A549 (cell line): ENCODE data around the gene ECM1.

Experiments used
- CBX8 ChIP-seq: fragments of 200-600 bp; sonication (generic); IDR thresholded peaks from 2 replicates; pipeline ENCODE4 v1.6.1; 2016
- CHD4 ChIP-seq: fragments of 200-600 bp; sonication (generic); IDR thresholded peaks from 2 replicates; pipeline ENCODE4 v1.6.1; 2016; ENCODE audit warnings: antibody characterized with exemption, mild to moderate bottlenecking, borderline replicate concordance
- EP300 ChIP-seq, 2 experiments: fragments of >200 bp; sonication (Bioruptor Twin); formaldehyde crosslinking; IDR thresholded peaks; 2 replicates in 1 of 2; 3 replicates in 1 of 2; pipeline ENCODE4 v1.6.1; 2016 to 2017
- POLR2A ChIP-seq: IDR thresholded peaks from 2 replicates; pipeline ENCODE4 v1.6.1; 2012; ENCODE audit warnings: mild to moderate bottlenecking, low read length
- RNF2 ChIP-seq: fragments of 200-600 bp; sonication (generic); IDR thresholded peaks from 2 replicates; pipeline ENCODE4 v1.6.1; 2016; ENCODE audit warnings: low read depth, mild to moderate bottlenecking, antibody characterized with exemption, moderate library complexity, borderline replicate concordance
- TF ChIP-seq, protein P1 (sequence below): fragments of >200 bp; sonication (Bioruptor Twin); formaldehyde crosslinking; IDR thresholded peaks from 3 replicates; pipeline ENCODE4 v1.5.1; 2016
- TF ChIP-seq, protein P2 (sequence below): fragments of 450-650 bp; IDR thresholded peaks from 2 replicates; pipeline ENCODE4 v1.6.1; 2014; ENCODE audit warnings: antibody characterized with exemption
- TF ChIP-seq, protein P3 (sequence below): IDR thresholded peaks from 2 replicates; pipeline ENCODE4 v1.6.1; 2012

DNA sequence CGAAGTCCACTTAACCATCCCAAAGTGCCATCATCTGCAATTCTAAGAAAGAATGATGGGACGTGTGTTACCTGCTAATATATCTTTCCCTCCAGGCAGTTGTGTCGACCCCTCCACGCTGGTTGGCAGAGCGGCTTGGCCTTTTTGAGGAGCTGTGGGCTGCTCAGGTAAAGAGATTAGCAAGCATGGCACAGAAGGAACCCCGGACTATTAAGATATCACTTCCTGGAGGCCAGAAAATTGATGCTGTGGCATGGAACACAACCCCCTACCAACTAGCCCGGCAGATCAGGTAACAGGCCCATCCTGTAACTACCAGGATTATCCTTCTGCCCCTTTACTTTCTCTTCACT lies 20.2 kb upstream of the ECM1 start:
- TF ChIP-seq, protein P1, sequence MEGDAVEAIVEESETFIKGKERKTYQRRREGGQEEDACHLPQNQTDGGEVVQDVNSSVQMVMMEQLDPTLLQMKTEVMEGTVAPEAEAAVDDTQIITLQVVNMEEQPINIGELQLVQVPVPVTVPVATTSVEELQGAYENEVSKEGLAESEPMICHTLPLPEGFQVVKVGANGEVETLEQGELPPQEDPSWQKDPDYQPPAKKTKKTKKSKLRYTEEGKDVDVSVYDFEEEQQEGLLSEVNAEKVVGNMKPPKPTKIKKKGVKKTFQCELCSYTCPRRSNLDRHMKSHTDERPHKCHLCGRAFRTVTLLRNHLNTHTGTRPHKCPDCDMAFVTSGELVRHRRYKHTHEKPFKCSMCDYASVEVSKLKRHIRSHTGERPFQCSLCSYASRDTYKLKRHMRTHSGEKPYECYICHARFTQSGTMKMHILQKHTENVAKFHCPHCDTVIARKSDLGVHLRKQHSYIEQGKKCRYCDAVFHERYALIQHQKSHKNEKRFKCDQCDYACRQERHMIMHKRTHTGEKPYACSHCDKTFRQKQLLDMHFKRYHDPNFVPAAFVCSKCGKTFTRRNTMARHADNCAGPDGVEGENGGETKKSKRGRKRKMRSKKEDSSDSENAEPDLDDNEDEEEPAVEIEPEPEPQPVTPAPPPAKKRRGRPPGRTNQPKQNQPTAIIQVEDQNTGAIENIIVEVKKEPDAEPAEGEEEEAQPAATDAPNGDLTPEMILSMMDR: no peak
- TF ChIP-seq, protein P2, sequence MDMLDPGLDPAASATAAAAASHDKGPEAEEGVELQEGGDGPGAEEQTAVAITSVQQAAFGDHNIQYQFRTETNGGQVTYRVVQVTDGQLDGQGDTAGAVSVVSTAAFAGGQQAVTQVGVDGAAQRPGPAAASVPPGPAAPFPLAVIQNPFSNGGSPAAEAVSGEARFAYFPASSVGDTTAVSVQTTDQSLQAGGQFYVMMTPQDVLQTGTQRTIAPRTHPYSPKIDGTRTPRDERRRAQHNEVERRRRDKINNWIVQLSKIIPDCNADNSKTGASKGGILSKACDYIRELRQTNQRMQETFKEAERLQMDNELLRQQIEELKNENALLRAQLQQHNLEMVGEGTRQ: no peak
- TF ChIP-seq EP300 (IDR thresholded peaks at IDR 0.05) (no peak), RNF2 (no peak), CBX8 (no peak), POLR2A (no peak), CHD4 (no peak)
- TF ChIP-seq, protein P3, sequence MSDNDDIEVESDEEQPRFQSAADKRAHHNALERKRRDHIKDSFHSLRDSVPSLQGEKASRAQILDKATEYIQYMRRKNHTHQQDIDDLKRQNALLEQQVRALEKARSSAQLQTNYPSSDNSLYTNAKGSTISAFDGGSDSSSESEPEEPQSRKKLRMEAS: no peak
